AG09309 (cell line): Measurements from ENCODE around the gene NMT2.

Source experiments
- DNase-seq: peaks from one replicate; pipeline ENCODE4 v3.0.0-alpha.2; 2010; ENCODE audit warnings: low read depth
- H3K4me3 ChIP-seq: 2 replicates; pipeline ENCODE4 v1.5.1; 2011; ENCODE audit warnings: mild to moderate bottlenecking, low read depth, low read length, moderate library complexity; ENCODE audit not compliant: control insufficient read depth
- CTCF ChIP-seq: IDR thresholded peaks from 2 replicates; pipeline ENCODE4 v1.5.1; 2011; ENCODE audit warnings: mild to moderate bottlenecking, low read depth, low read length, inconsistent platforms; ENCODE audit not compliant: insufficient read depth, control insufficient read depth; ENCODE audit errors: missing control alignments

The NMT2 gene

GRCh38 chr10:15182540-15183207, 14.2 kb upstream of the NMT2 start:
- DNase-seq, result peak; percentile 62
- TF ChIP-seq CTCF, result no peak
- H3K4me3 ChIP-seq, result peak overlapping the region; percentile 21

GRCh38 chr10:15181576-15182156, 13.2 kb upstream of the NMT2 start:
- H3K4me3 ChIP-seq, result no peak overlapping the region
- TF ChIP-seq CTCF, result no peak
- no peak for DNase-seq

- TF ChIP-seq CTCF, result no peak
Measured at GRCh38 chr10:15180736-15181135, 12.2 kb upstream of the NMT2 start.

GRCh38 chr10:15176269-15176668, 7.8 kb upstream of the NMT2 start:
- no peak for DNase-seq
- no peak for TF ChIP-seq CTCF
- no peak overlapping the region for H3K4me3 ChIP-seq

More at GRCh38 chr10:15180736-15181135, 12.2 kb upstream of the NMT2 start:
- peak; percentile 64 for DNase-seq
- no peak overlapping the region for H3K4me3 ChIP-seq

GRCh38 chr10:15175587-15175986, 7.1 kb upstream of the NMT2 start:
- no peak for DNase-seq
- no peak for TF ChIP-seq CTCF
- H3K4me3 ChIP-seq, result no peak overlapping the region

GRCh38 chr10:15172306-15172840, 3.9 kb upstream of the NMT2 start:
- no peak for TF ChIP-seq CTCF
- no peak overlapping the region for H3K4me3 ChIP-seq
- no peak for DNase-seq
